Panc1 (cell line): ENCODE measurements around the gene RUNX1. TPM values are rescaled to one million over a fixed set of nuclear protein-coding genes. Genes with fewer than 3 reads are reported as not detected.

ENCODE experiments used
- ATAC-seq: fragments of 200-7000 bp; cut with Tn5 transposase; 2 replicates; pipeline ENCODE4 v1.9.1; 2020; ENCODE audit warnings: mild to moderate bottlenecking, moderate library complexity
- BruUV-seq: library from RNA; stranded (reverse); fragments of 400-500 nt; replicated peaks from 2 replicates; lab custom pipeline; 2021; lab: Mats Ljungman, UMichigan
- CTCF ChIA-PET: fragments of 300-600 bp; sonication (Branson Sonifier 250); formaldehyde crosslinking; loops from one replicate; lab custom pipeline; 2022; ENCODE audit warnings: antibody characterized with exemption; lab: Charles Lee
- POLR2A ChIA-PET: fragments of 300-600 bp; sonication (Branson Sonifier 250); formaldehyde crosslinking; loops from one replicate; lab custom pipeline; 2022; ENCODE audit warnings: antibody characterized with exemption; lab: Charles Lee
- DNase-seq: peaks from one replicate; pipeline ENCODE4 v3.0.0-alpha.2; 2010; ENCODE audit warnings: low read depth, low spot score
- H3K27ac ChIP-seq: 2 replicates; pipeline ENCODE4 v1.5.1; 2011; ENCODE audit warnings: mild to moderate bottlenecking, low read length, inconsistent platforms
- H3K27me3 ChIP-seq: fragments of 200-500 bp; sonication (Bioruptor generic); 2 replicates; pipeline ENCODE4 v1.6.0; 2014; ENCODE audit warnings: low read length, inconsistent platforms; ENCODE audit not compliant: control insufficient read depth, insufficient read depth
- H3K36me3 ChIP-seq: fragments of 200-500 bp; sonication (Bioruptor generic); 2 replicates; pipeline ENCODE4 v1.5.1; 2014; ENCODE audit warnings: inconsistent platforms, mild to moderate bottlenecking, low read length, moderate library complexity; ENCODE audit not compliant: control insufficient read depth, insufficient read depth
- H3K4me1 ChIP-seq: 2 replicates; pipeline ENCODE4 v1.5.1; 2011; ENCODE audit warnings: inconsistent platforms, mild to moderate bottlenecking, low read length, moderate library complexity; ENCODE audit not compliant: control insufficient read depth, insufficient read depth
- H3K4me3 ChIP-seq, 2 experiments: 2 replicates each; pipeline ENCODE4 v1.5.1; 2011 to 2012; ENCODE audit warnings: low read depth in 2 of 2, low read length in 2 of 2, mild to moderate bottlenecking in 2 of 2, inconsistent platforms in 1 of 2, moderate library complexity in 1 of 2
- H3K9me3 ChIP-seq: fragments of 200-500 bp; sonication (Bioruptor generic); 2 replicates; pipeline ENCODE4 v1.5.1; 2014; ENCODE audit warnings: low read depth, mild to moderate bottlenecking, inconsistent platforms, low read length, moderate library complexity; ENCODE audit not compliant: control insufficient read depth, insufficient read depth
- CTCF ChIP-seq: fragments of 450-650 bp; IDR thresholded peaks from 2 replicates; pipeline ENCODE4 v1.5.1; 2017; ENCODE audit warnings: mild to moderate bottlenecking
- POLR2AphosphoS5 ChIP-seq: IDR thresholded peaks from 2 replicates; pipeline ENCODE4 v1.6.1; 2012; ENCODE audit warnings: mild to moderate bottlenecking, low read depth, low read length, moderate library complexity
- REST ChIP-seq, 2 experiments: IDR thresholded peaks; 2 replicates each; pipeline ENCODE4 v1.6.1; 2011 to 2012; ENCODE audit warnings: low read depth in 2 of 2, control low read depth in 1 of 2, low read length in 1 of 2, mild to moderate bottlenecking in 1 of 2, moderate library complexity in 1 of 2; ENCODE audit not compliant: insufficient read depth in 1 of 2
- SIN3A ChIP-seq: IDR thresholded peaks from 2 replicates; pipeline ENCODE4 v1.6.1; 2012; ENCODE audit warnings: low read depth, mild to moderate bottlenecking, low read length, moderate library complexity, borderline replicate concordance; ENCODE audit not compliant: insufficient read depth
- TCF7L2 ChIP-seq: IDR thresholded peaks from 2 replicates; pipeline ENCODE4 v1.6.1; 2011; ENCODE audit warnings: mild to moderate bottlenecking, low read depth, low read length, inconsistent platforms
- in situ Hi-C: cut with HindIII; loops from 2 replicates; pipeline ENCODE4 v1.10.0; 2016; ENCODE audit warnings: low sequenced_read_pairs, low pct_unique_long_range_greater_than_20kb
- intact Hi-C: fragments of 100-400 bp; cut with micrococcal nuclease; formaldehyde crosslinking; loops from one replicate; pipeline ENCODE4 v1.10.0; 2022; ENCODE audit not compliant: unreplicated experiment
- total RNA-seq: library from RNA; stranded (reverse); gene quantifications from one replicate; pipeline ENCODE4 v1.2.1, GENCODE V29; 2021; ENCODE audit not compliant: unreplicated experiment

The RUNX1 gene
- total RNA-seq, 1 experiment from 2014 or later = 22.4 TPM

- Histone ChIP-seq H3K36me3 (no peaks in the 10 kb centered on the region), H3K4me1 (no peaks in the 10 kb centered on the region), H3K27ac (no peak overlapping the region), H3K9me3 (no peaks in the 10 kb centered on the region), H3K27me3 (no peaks in the 10 kb centered on the region), H3K4me3 (no peak overlapping the region)
- no TSS peak for BruUV-seq
- DNase-seq (no peak), ATAC-seq (no peak)
- in situ Hi-C loops (no loop called here), intact Hi-C loops (no loop called here)
- ChIA-PET CTCF (no interaction called here), POLR2A (no interaction called here)
- TF ChIP-seq POLR2AphosphoS5 (no peak), SIN3A (no peak), TCF7L2 (no peak), REST (IDR thresholded peaks at IDR 0.05; ENCODE audit: insufficient read depth in 1 of 2, low read depth in 2 of 2, low read length in 1 of 2) (no peak), CTCF (no peak)
These were observed 92.4 kb downstream of the RUNX1 start for GRCh38 chr21:34956416-34957316.

GRCh38 chr21:34953950-34954349 lies 95.2 kb downstream of the RUNX1 start:
- Histone ChIP-seq H3K27me3 (no peaks in the 10 kb centered on the region), H3K4me3 (no peak overlapping the region), H3K9me3 (no peaks in the 10 kb centered on the region), H3K36me3 (no peaks in the 10 kb centered on the region), H3K4me1 (no peaks in the 10 kb centered on the region), H3K27ac (no peak overlapping the region)
- BruUV-seq = no TSS peak
- CTCF ChIA-PET = no interaction called here
- ATAC-seq (no peak), DNase-seq (no peak)
- POLR2A ChIA-PET = no interaction called here
- intact Hi-C loops (no loop called here), in situ Hi-C loops (no loop called here)
- TF ChIP-seq REST (IDR thresholded peaks at IDR 0.05; ENCODE audit: insufficient read depth in 1 of 2, low read depth in 2 of 2, low read length in 1 of 2) (no peak), CTCF (no peak), POLR2AphosphoS5 (no peak), TCF7L2 (no peak), SIN3A (no peak)
